HG02870 (cell line): ENCODE measurements around the gene NPLOC4.

Experiments
- ATAC-seq: cut with Tn5 transposase; IDR thresholded peaks from one replicate; pipeline ENCODE4 v1.9.1; 2021; ENCODE audit warnings: mild to moderate bottlenecking, moderate library complexity; ENCODE audit not compliant: unreplicated experiment

Gene NPLOC4

DNA sequence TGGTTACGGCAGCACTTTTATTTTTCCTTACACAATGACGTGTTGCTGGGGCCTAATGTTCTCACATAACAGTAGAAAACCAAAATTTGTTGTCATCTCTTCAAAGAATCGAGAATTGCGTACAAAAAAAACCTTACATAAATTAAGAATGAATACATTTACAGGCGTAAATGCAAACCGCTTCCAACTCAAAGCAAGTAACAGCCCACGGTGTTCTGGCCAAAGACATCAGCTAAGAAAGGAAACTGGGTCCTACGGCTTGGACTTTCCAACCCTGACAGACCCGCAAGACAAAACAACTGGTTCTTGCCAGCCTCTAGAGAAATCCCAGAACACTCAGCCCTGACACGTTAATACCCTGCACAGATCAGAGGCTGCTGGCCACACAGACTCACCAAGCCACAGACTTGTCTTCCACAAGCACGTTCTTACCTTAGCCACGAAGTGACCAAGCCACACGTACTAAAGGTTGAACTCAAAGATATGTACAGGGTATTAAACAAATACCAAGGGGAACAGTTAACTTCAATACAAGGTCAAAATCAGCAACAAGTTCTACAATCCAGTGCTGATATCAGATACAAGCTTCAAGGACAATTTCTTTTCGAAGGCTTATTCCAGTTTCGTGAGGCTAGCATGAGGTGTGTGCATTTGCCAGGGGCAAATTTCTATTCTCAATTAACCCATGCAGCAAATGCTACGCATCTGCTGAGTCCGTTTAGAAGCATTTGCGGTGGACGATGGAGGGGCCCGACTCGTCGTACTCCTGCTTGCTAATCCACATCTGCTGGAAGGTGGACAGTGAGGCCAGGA is 126.7 kb downstream of the NPLOC4 start:
- ATAC-seq: no peak

DNA sequence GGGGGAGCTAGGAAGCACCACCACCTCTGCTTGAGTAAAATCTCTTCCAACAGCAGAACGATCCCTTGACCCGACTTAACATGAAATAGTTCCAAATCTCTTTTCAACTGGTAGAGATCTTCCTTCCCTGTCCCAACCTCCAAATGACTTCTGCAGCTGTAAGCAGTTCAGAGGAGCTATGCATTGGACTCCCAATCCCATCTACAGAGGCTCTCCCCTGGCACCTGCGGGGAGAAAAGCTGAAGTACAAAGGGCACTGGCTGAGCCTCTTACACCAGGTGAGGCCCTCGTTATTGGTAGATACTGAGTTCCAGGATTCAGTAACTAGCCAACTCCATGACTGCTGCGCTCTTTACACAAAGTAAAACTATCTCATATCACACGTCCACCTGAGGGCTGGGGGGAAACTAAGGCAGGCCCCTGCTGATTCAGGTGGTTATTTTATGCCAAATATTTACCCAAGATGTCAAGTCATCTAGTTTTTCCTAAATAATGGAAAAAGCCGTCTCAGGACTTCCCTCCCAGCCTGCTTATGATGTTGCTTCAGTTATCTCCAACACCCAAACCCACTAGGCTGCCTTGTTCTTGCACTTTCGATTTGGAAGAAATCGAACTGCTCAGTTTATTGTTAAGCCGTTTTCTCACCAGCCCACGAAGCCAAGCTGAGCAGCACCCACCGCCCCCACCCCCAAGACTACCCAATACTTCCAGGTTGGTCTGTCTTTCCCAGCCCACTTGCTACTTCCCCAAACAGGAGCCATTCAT is 127.5 kb downstream of the NPLOC4 start:
- ATAC-seq: no peak

DNA sequence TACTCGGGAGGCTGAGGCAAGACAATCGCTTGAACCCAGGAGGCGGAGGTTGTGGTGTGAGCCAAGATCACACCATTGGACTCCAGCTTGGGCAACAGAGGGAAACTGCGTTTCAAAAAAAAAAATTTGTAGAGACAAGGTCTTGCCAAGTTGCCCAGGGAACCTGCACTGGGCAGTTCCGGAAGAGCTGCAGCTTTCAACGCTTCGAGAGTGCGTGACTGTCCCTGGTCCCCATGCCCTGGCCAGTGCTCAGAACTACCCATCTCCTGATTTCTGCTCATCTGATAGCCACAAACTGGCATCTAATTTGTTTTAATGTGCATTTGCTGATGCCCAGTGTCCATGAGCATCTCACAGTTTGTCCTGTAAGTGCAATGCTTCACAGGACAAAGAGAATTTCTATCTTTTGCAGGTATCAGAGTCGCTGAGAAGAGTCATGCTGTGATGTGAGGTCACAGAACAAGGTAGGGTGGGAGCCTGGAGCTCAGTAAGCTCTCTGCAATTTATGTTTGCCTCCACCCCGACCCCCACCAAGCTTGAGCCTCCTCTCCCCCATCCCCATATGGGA is 128.2 kb downstream of the NPLOC4 start:
- no peak for ATAC-seq
